Ovary (tissue), 9 donors: ENCODE measurements around the gene STT3A. TPM values are rescaled to one million over a fixed set of nuclear protein-coding genes. Genes with fewer than 3 reads are reported as not detected.

Experiments used
- DNase-seq, 5 donors: peaks; one replicate each; pipeline ENCODE4 v3.0.0-alpha.2; 2019 to 2020
- H3K27ac ChIP-seq, 2 donors: fragments of 200-600 bp; one replicate each; pipeline versions ENCODE4 v1.5.1 to v1.8.0; 2019 to 2022
- H3K27me3 ChIP-seq: fragments of 200-600 bp; one replicate; pipeline ENCODE4 v1.8.0; 2022
- H3K36me3 ChIP-seq: fragments of 200-600 bp; sonication (generic); one replicate; pipeline ENCODE4 v1.5.1; 2019
- H3K4me1 ChIP-seq: one replicate; pipeline ENCODE4 v1.8.1; 2013; ENCODE audit warnings: mild to moderate bottlenecking, moderate library complexity; ENCODE audit not compliant: insufficient read depth
- H3K4me3 ChIP-seq: fragments of 200-600 bp; sonication (generic); one replicate; pipeline ENCODE4 v1.5.1; 2017
- H3K9me3 ChIP-seq, 2 donors: fragments of 200-600 bp in 1 of 2; sonication (generic) in 1 of 2; one replicate each; pipeline versions ENCODE4 v1.5.1 to v1.8.1; 2013 to 2019; ENCODE audit warnings: mild to moderate bottlenecking in 1 of 2, moderate library complexity in 1 of 2
- CTCF ChIP-seq, 3 donors: fragments of 450-650 bp in 2 of 3; fragments of 200-600 bp in 1 of 3; IDR thresholded peaks; one replicate each; pipeline versions ENCODE4 v1.5.1 to v1.8.0; 2016 to 2022; ENCODE audit warnings: antibody characterized with exemption in 3 of 3, mild to moderate bottlenecking in 1 of 3
- EP300 ChIP-seq: sonication (generic); formaldehyde crosslinking; IDR thresholded peaks from one replicate; pipeline ENCODE4 v1.6.1; 2017; ENCODE audit warnings: antibody characterized with exemption
- POLR2A ChIP-seq: fragments of 450-650 bp; IDR thresholded peaks from one replicate; pipeline ENCODE4 v1.6.1; 2017; ENCODE audit warnings: antibody characterized with exemption, mild to moderate bottlenecking, moderate library complexity
- WGBS, 3 donors: extraction: QIAGEN DNeasy Blood & Tissue Kit in 1 of 3; methylation state at CpG; one replicate each; pipeline versions ENCODE4 v1.1.5 to v1.1.7; 2013 to 2017; 5-methylcytosine and 5-hydroxymethylcytosine counted together
- intact Hi-C, 4 donors: fragments of 100-400 bp; cut with DNase I; formaldehyde crosslinking; loops; one replicate each; pipeline versions ENCODE4 v1.11.0 to v1.15.1; 2022 to 2023
- polyA plus RNA-seq, 2 donors: library from polyadenylated mRNA; stranded (reverse); fragments of 200-250 nt in 1 of 2; fragments of 350-450 nt in 1 of 2; fragmentation: Illumina TruSeq in 1 of 2; extraction: RNeasy Lipid Tissue Mini Kit (QIAGEN cat#74804) in 1 of 2; gene quantifications; one replicate each; pipeline ENCODE4 v1.2.3, GENCODE V29; 2013 to 2014
- total RNA-seq, 7 donors: library from RNA; depleted of rRNA in 2 of 7; stranded (reverse); fragments of >200 nt in 2 of 7; fragmentation: NEBNext Ultra II Directional in 3 of 7; extraction: Animal tissue kit (Norgen Biotek cat#: 25700) in 3 of 7; gene quantifications; one replicate each; pipeline versions ENCODE4 v1.1.0 to v1.2.4, GENCODE V29; 2016 to 2023
- donor health status: DM: no; HTN: no; CAD: no; lungs with moderate emphysema.
- donor health status: DM: no; HTN: no; CAD: no.
- donor health status: Bipolar disorder and iron deficiency.
- donor health status: DM: yes; HTN: yes; CAD: no.
- donor health status: DM: no; HTN: no; CAD: no.
- donor health status: DM: yes; HTN: yes; CAD: no.

STT3A gene
- total and polyA plus RNA-seq, 9 donors: 51.9 to 239 (median 135) TPM

GRCh38 chr11:125562430-125562829, 30.2 kb upstream of the STT3A start:
- no peak overlapping the region for H3K27ac ChIP-seq

GRCh38 chr11:125564357-125564756, 28.3 kb upstream of the STT3A start:
- intact Hi-C loops: loop anchor here in 1 of 4 donors (10.0 kb wide), 1 partner anchor 60 kb away; the partner anchor contains the start of gene CHEK1
- no peaks in the 10 kb centered on the region for H3K27me3 ChIP-seq
- H3K9me3 ChIP-seq: no peaks in the 10 kb centered on the region
- TF ChIP-seq EP300 (no peak), CTCF (IDR thresholded peaks at IDR 0.05) (no peak), POLR2A (no peak)
- WGBS, 3 donors: 71 to 82% (median 82%) methylated on average over 3 of the region's 3 CpGs
- H3K4me3 ChIP-seq: no peak overlapping the region
- no peak overlapping the region for H3K27ac ChIP-seq
- DNase-seq: no peak
- H3K36me3 ChIP-seq: no peaks in the 10 kb centered on the region
- H3K4me1 ChIP-seq: no peaks in the 10 kb centered on the region

More at GRCh38 chr11:125562430-125562829, 30.2 kb upstream of the STT3A start:
- Histone ChIP-seq H3K4me1 (no peaks in the 10 kb centered on the region), H3K36me3 (no peaks in the 10 kb centered on the region), H3K9me3 (no peaks in the 10 kb centered on the region), H3K4me3 (no peak overlapping the region), H3K27me3 (no peaks in the 10 kb centered on the region)
- no peak for TF ChIP-seq CTCF (IDR thresholded peaks at IDR 0.05)
- TF ChIP-seq POLR2A: no peak
- no peak for TF ChIP-seq EP300
- intact Hi-C loops: loop anchor here in 1 of 4 donors (10.0 kb wide), 1 partner anchor 62 kb away; the partner anchor contains the start of gene CHEK1
- 65 to 66% (median 66%) methylated on average over 4 of the region's 4 CpGs for WGBS, 3 donors
- DNase-seq: no peak

- H3K27me3 ChIP-seq: no peaks in the 10 kb centered on the region
- no peak for DNase-seq
- 93 to 98% (median 93%) methylated on average over 4 of the region's 4 CpGs for WGBS, 3 donors
- no peak overlapping the region for H3K27ac ChIP-seq
- H3K36me3 ChIP-seq: no peaks in the 10 kb centered on the region
- intact Hi-C loops: loop anchor here in 1 of 4 donors (10.0 kb wide), 1 partner anchor 59 kb away; the partner anchor contains the start of gene CHEK1
- TF ChIP-seq EP300 (no peak), POLR2A (no peak), CTCF (IDR thresholded peaks at IDR 0.05) (no peak)
- H3K9me3 ChIP-seq: no peaks in the 10 kb centered on the region
- H3K4me1 ChIP-seq: peaks cover 4% of the 10 kb centered on the region
- no peak overlapping the region for H3K4me3 ChIP-seq
Measured at GRCh38 chr11:125566235-125566634, 26.4 kb upstream of the STT3A start.

- H3K4me3 ChIP-seq: peak within 1 kb of the TSS; percentile 90
- intact Hi-C loops: loop anchor here in 1 of 4 donors (10.0 kb wide), 1 partner anchor 56 kb away; the partner anchor contains the start of gene CHEK1
Measured at GRCh38 chr11:125568970-125569914, 23.4 kb upstream of the STT3A start, which contains the start of gene EI24. Gene EI24 (plus strand): TSS chr11:125569477. CDS start chr11:125572528, 3,051 bp downstream.

More at GRCh38 chr11:125568970-125569914, 23.4 kb upstream of the STT3A start, which contains the start of gene EI24:
- Histone ChIP-seq H3K27me3 (no peaks in the 10 kb centered on the region), H3K9me3 (no peaks in the 10 kb centered on the region), H3K27ac (peak within 1 kb of the TSS; percentile 74 to 78), H3K4me1 (peaks cover 4% of the 10 kb centered on the region), H3K36me3 (no peaks in the 10 kb centered on the region)
- peak; percentile 73 to 83 (median 73) for TF ChIP-seq CTCF (IDR thresholded peaks at IDR 0.05)
- peak; percentile 42 for TF ChIP-seq POLR2A
- no peak for TF ChIP-seq EP300
- peak; percentile 87 to 94 (median 90) for DNase-seq
- 0 to 1% (median 1%) methylated on average over 63 to 83 of the region's 83 CpGs for WGBS, 3 donors
